GM21447 (cell line): ENCODE measurements around the gene KAT2A.

Experiments
- ATAC-seq: cut with Tn5 transposase; IDR thresholded peaks from one replicate; pipeline ENCODE4 v1.9.1; 2021; ENCODE audit not compliant: unreplicated experiment

The KAT2A gene

GRCh38 chr17:42096360-42097111 is 24.6 kb downstream of the KAT2A start:
- no peak for ATAC-seq

- ATAC-seq = no peak
These were observed 26.6 kb downstream of the KAT2A start for GRCh38 chr17:42094375-42095069.

- no peak for ATAC-seq
These were observed 28.2 kb downstream of the KAT2A start for GRCh38 chr17:42092939-42093338.

- ATAC-seq = no peak
These were observed 30.0 kb downstream of the KAT2A start for GRCh38 chr17:42090964-42091790.

DNA sequence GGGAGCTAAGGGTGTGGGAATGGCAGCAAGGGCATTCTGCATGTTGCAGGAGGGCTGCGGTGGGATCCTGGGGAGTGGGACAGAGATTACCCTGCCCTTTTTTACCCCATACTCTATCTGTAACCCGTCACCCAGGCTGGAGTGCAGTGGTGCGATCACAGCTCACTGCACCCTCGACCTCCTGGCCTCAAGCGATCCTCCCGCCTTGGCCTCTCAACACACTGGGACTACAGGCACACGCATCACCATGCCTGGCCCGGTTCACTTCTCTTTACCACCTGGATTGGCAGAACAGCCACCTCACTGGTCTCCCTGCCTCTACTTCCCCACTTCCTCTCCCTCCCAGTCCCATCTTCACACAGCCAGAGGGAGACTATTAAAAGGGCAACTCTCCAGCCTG is 32.4 kb downstream of the KAT2A start:
- no peak for ATAC-seq

DNA sequence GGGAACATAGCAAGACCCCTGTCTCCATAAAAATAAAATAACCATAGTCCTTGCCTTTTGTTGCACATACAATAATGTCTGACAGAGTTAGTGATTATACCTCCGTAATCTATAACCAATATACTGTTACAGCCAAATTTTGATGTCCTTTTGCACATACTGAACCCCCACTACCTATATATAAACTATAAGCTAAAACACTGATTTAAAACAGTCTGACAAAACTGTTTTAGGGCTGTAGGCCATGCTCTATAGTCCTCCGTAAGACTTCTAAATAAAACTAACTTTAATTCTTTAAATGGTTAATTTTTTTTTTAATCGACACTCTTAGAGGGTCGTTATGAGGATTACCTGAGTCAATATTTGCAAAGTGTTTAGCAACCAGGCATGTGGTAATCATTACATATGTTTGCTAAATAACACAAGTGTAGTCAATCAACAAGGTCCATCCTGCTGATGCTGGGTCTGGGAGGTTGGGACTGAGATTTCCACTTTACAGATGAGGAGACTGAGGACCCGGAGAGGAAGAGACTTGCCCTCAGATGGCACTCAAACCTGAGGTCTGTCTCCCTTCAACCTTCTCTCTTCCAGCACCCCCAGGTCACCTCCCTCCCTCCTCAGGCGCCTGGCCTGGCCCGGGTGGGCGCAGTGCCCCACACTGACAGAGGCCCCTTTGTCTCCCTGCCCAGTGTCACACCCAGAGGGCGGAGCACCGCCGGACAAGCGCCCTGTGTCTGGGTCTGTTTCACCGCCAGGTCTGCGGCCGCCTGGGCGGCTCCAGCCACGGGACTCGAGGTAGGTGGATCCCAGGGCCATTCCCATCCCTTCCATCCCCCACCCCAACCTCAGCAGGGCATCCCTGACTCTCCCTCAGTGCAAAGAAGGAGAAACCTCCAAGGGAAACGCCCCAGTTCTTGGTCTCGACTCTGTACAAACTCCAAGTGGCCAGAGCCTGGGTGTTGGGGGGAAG is 33.1 kb downstream of the KAT2A start:
- ATAC-seq = no peak

GRCh38 chr17:42087042-42087701 is 34.0 kb downstream of the KAT2A start:
- no peak for ATAC-seq

DNA sequence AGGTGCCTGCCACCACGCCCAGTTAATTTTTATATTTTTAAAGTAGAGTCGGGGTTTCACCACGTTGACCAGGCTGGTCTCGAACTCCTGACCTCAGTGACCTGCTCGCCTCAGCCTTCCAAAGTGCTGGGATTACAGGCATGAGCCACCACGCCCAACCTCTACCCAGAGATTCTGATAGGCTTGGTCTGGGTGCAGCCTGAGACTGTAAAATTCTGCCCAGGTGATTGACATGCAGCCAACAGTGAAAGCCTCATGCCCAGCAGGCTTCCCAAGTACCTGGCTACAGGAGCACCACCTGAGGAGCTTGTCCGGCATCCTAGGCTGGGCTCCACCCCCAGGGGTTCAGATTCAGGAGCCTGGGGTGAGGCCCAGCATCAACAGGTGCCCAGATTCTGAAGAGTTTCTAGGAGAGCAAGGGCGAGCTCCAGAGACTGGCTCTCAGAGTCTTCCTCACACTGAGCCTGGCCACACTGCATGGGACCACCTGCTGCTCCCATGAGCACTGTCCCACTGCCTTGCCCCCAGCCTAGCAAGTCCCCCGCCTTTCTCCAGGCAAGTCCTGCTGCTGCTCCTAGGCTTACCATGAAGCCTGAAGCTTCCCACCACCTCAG is 39.5 kb downstream of the KAT2A start:
- no peak for ATAC-seq

- no peak for ATAC-seq
These were observed 41.6 kb downstream of the KAT2A start for GRCh38 chr17:42079541-42079940.

- no peak for ATAC-seq
These were observed 42.6 kb downstream of the KAT2A start for GRCh38 chr17:42078396-42079043.

GRCh38 chr17:42077755-42078154 is 43.4 kb downstream of the KAT2A start:
- no peak for ATAC-seq

- no peak for ATAC-seq
These were observed 44.2 kb downstream of the KAT2A start for GRCh38 chr17:42076797-42077559.

DNA sequence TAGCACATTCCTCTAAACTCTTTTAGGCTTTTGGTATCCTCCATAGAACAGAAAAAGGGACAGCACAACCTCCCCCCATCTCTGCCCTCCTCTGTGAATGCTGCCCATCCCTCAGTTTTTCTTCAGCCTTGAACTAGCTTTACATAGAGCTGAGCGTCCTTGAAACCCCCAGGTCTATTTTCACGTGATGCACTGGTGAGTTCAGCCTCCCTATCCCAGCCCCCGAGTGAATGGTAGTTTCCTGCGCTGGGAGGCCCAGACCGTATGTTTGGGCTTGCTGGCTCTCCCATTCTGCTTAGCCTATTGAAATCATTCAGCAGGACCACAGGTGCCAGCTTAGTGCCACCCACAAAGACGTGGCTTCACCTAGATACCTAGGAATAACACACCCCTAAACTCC is 45.4 kb downstream of the KAT2A start:
- no peak for ATAC-seq

DNA sequence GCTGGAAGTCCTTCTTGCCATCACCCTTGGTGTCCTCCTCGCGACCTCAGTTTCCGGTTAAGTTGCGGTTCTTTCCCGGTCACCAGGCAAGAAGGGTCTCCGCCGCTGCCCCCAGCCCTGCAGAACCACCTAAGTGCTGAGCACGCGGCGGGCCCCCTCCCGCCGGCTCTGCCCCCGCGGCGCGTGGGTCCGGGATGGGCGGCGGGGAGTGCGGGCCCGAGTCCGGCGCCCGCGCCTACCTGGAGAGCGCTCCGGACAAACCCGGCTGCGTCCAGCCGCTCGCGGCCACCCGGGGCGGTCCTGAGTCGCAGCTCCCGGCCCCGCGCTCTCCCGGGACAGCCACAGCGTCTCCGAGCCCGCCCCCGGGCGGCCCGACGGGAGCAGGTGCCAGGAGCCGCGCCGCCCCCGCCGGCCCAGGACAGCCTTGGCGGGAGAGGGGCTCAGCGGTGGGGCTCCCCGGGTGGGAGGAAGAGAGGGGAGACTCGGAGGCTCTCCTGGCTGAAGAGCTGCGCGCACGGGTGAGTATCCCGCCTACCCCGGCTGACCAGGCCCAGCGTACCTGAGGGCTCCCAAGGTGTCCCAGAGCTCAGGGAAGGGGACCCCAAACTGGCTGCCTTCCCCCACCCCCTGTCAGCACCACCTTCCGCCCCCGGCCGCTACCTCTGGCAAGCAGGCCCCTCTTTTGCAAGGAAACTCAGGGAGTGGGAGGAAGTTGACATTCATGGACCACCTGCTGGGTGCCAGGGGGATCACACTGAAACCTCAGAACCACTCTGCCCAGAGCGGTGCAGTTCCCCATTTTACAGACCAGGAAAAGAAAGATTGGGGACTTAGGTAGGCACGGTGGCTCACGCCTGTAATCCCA is 48.6 kb downstream of the KAT2A start:
- ATAC-seq = no peak

GRCh38 chr17:42071810-42072209 is 49.4 kb downstream of the KAT2A start:
- no peak for ATAC-seq

- ATAC-seq = no peak
These were observed 52.2 kb downstream of the KAT2A start for GRCh38 chr17:42068979-42069378.

DNA sequence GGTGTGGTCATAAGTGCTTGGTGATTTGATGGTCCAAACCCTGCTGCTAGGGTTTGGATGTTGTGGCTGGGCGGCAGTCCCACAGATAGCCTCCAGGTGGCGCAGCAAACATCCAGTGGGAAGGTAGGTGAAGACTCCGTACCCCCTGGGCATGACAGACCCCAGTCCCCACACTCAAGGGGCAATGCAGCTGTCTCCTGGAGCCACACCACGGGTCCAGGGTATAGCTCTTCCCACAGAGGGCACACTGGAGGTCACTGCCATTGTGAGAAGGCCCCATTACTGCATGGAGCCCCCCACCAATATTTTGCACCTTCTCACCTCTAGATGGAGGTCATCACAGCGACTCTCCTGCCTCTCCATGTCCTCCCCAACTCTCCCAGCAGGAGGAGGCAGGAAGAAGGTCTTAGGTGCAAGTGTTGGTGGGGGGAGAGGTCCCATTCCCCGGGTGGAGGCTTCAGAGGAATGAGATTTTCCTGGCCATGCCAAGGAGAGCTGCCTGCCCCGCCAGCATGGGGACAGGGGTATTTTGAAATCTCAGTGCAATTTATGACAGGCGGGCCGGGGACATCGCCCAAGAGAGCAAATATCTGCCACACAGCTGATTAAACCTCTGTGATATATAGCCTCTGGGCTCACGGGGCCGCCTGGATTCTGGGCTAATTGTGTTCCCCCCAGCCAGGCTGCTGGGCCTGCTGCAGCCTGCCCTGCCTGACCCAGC is 53.6 kb downstream of the KAT2A start:
- no peak for ATAC-seq
